Gastrocnemius medialis (tissue), 4 donors: ENCODE measurements around the gene PDZD7. TPM values are rescaled to one million over a fixed set of nuclear protein-coding genes. Genes with fewer than 3 reads are reported as not detected.

ENCODE experiments used
- ATAC-seq, 2 donors: fragments of 150-250 bp; one replicate each; pipeline ENCODE4 v1.9.1; 2016
- DNase-seq, 2 donors: peaks; one replicate each; pipeline ENCODE4 v3.0.0-alpha.2; 2019
- H3K27ac ChIP-seq, 4 donors: fragments of 200-600 bp; sonication (generic); 1 replicate in 1 of 4; 2 replicates in 3 of 4; pipeline ENCODE4 v1.5.1; 2016 to 2018; ENCODE audit warnings: mild to moderate bottlenecking in 2 of 4, moderate library complexity in 1 of 4
- H3K27me3 ChIP-seq, 3 donors: fragments of 200-600 bp; sonication (generic) in 2 of 3; 1 replicate in 1 of 3; 2 replicates in 2 of 3; pipeline versions ENCODE4 v1.5.1 to v1.6.0; 2016 to 2019; ENCODE audit warnings: mild to moderate bottlenecking in 1 of 3, moderate library complexity in 1 of 3
- H3K36me3 ChIP-seq, 2 donors: fragments of 200-600 bp; sonication (generic) in 1 of 2; one replicate each; pipeline ENCODE4 v1.5.1; 2017 to 2018
- H3K4me1 ChIP-seq, 2 donors: fragments of 200-600 bp; sonication (generic) in 1 of 2; one replicate each; pipeline ENCODE4 v1.5.1; 2016 to 2017; ENCODE audit warnings: mild to moderate bottlenecking in 2 of 2
- H3K4me3 ChIP-seq, 4 donors: fragments of 200-600 bp; sonication (generic) in 3 of 4; 1 replicate in 1 of 4; 2 replicates in 3 of 4; pipeline ENCODE4 v1.5.1; 2016 to 2019; ENCODE audit warnings: mild to moderate bottlenecking in 2 of 4
- H3K9me3 ChIP-seq, 3 donors: fragments of 200-600 bp; sonication (generic) in 2 of 3; 1 replicate in 1 of 3; 2 replicates in 2 of 3; pipeline ENCODE4 v1.5.1; 2016 to 2019
- POLR2A ChIP-seq, 2 donors: fragments of 450-650 bp; IDR thresholded peaks; one replicate each; pipeline ENCODE4 v1.6.1; 2017; ENCODE audit warnings: antibody characterized with exemption in 2 of 2, mild to moderate bottlenecking in 2 of 2, moderate library complexity in 2 of 2
- in situ Hi-C, 4 donors: fragments of 200-750 bp; cut with MboI; loops; one replicate each; pipeline versions ENCODE4 v1.15.0 to v1.8.0; 2017; ENCODE audit warnings: low sequenced_read_pairs in 4 of 4
- intact Hi-C: fragments of 100-400 bp; cut with DNase I; formaldehyde crosslinking; loops from one replicate; pipeline ENCODE4 v1.15.1; 2023; ENCODE audit warnings: low total_unique reads
- total RNA-seq, 4 donors: library from RNA; depleted of rRNA; stranded (reverse); fragments of >200 nt; gene quantifications; one replicate each; pipeline versions ENCODE4 v1.1.0 to v1.2.3, GENCODE V29; 2016
- TF ChIP-seq, protein P1 (sequence below), 5 experiments: fragments of 450-650 bp in 3 of 5; fragments of 200-600 bp in 2 of 5; sonication (generic) in 2 of 5; IDR thresholded peaks in 4 of 5; conservative IDR thresholded peaks in 1 of 5; 1 replicate in 4 of 5; 2 replicates in 1 of 5; pipeline ENCODE4 v1.5.1; 2016 to 2019; ENCODE audit warnings: antibody characterized with exemption in 5 of 5, mild to moderate bottlenecking in 3 of 5, moderate library complexity in 3 of 5

PDZD7 gene
- total RNA-seq, 4 donors from 2014 or later = 0.11 TPM; not detected in 3

DNA sequence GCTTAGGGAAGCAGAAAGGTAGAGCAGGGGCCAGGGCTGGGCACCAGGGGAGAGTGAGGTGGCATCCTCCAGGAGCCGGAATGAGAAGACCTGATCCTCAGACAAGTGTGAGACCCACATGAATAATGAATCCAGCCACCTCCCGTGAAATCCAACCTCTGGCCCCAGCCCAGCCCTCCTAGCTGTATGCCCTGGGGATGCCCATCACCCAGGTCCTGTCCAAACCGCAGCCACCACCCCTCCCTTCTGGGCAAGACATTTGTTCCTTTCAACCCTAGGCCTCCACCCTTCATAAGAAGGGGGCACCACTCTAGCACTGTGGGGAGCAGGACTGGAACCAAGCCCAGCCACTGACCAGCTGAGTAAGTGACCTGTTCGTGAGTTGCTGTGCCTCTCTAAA, 9.7 kb downstream of the PDZD7 start:
- intact Hi-C loops = no loop called here
- no peak for TF ChIP-seq POLR2A (IDR thresholded peaks at IDR 0.05)
- TF ChIP-seq, protein P1, sequence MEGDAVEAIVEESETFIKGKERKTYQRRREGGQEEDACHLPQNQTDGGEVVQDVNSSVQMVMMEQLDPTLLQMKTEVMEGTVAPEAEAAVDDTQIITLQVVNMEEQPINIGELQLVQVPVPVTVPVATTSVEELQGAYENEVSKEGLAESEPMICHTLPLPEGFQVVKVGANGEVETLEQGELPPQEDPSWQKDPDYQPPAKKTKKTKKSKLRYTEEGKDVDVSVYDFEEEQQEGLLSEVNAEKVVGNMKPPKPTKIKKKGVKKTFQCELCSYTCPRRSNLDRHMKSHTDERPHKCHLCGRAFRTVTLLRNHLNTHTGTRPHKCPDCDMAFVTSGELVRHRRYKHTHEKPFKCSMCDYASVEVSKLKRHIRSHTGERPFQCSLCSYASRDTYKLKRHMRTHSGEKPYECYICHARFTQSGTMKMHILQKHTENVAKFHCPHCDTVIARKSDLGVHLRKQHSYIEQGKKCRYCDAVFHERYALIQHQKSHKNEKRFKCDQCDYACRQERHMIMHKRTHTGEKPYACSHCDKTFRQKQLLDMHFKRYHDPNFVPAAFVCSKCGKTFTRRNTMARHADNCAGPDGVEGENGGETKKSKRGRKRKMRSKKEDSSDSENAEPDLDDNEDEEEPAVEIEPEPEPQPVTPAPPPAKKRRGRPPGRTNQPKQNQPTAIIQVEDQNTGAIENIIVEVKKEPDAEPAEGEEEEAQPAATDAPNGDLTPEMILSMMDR (IDR thresholded peaks at IDR 0.05 in 4 of 5, conservative IDR thresholded peaks at IDR 0.05 in 1 of 5) = no peak
- ATAC-seq (no peak), DNase-seq (no peak)
- in situ Hi-C loops = no loop called here
- Histone ChIP-seq H3K9me3 (no peaks in the 10 kb centered on the region), H3K27ac (no peak overlapping the region), H3K36me3 (no peaks in the 10 kb centered on the region), H3K4me3 (no peak overlapping the region), H3K4me1 (no peaks in the 10 kb centered on the region), H3K27me3 (no peaks in the 10 kb centered on the region)

- intact Hi-C loops (no loop called here), in situ Hi-C loops (no loop called here)
- H3K27me3 ChIP-seq = no peaks in the 10 kb centered on the region
- no peak overlapping the region for H3K4me3 ChIP-seq
- H3K36me3 ChIP-seq = no peaks in the 10 kb centered on the region
- ATAC-seq (no peak), DNase-seq (no peak)
- H3K4me1 ChIP-seq = no peaks in the 10 kb centered on the region
- TF ChIP-seq, protein P1 (IDR thresholded peaks at IDR 0.05 in 4 of 5, conservative IDR thresholded peaks at IDR 0.05 in 1 of 5) = no peak
- no peak for TF ChIP-seq POLR2A (IDR thresholded peaks at IDR 0.05)
- H3K27ac ChIP-seq = no peak overlapping the region
- no peaks in the 10 kb centered on the region for H3K9me3 ChIP-seq
These were observed 10.4 kb downstream of the PDZD7 start for GRCh38 chr10:101020427-101021075.

DNA sequence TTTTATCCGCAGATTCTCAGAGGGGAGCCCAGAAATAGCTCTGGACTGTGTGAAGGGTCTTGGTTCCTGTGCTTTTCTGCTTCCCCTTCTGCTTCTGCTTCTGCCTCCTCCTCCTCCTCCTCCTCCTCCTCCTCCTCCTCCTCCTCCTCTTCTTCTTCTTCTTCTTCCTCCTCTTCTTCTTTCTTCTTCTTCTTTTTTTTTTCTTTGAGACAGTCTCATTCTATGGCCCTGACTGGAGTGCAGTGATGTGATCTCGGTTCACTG, 11.6 kb downstream of the PDZD7 start:
- Histone ChIP-seq H3K4me1 (no peaks in the 10 kb centered on the region), H3K27me3 (no peaks in the 10 kb centered on the region), H3K36me3 (no peaks in the 10 kb centered on the region), H3K4me3 (no peak overlapping the region), H3K9me3 (no peaks in the 10 kb centered on the region), H3K27ac (no peak overlapping the region)
- no peak for TF ChIP-seq POLR2A (IDR thresholded peaks at IDR 0.05)
- TF ChIP-seq, protein P1 (IDR thresholded peaks at IDR 0.05 in 4 of 5, conservative IDR thresholded peaks at IDR 0.05 in 1 of 5) = no peak
- intact Hi-C loops = no loop called here
- ATAC-seq (no peak), DNase-seq (no peak)
- in situ Hi-C loops = no loop called here

DNA sequence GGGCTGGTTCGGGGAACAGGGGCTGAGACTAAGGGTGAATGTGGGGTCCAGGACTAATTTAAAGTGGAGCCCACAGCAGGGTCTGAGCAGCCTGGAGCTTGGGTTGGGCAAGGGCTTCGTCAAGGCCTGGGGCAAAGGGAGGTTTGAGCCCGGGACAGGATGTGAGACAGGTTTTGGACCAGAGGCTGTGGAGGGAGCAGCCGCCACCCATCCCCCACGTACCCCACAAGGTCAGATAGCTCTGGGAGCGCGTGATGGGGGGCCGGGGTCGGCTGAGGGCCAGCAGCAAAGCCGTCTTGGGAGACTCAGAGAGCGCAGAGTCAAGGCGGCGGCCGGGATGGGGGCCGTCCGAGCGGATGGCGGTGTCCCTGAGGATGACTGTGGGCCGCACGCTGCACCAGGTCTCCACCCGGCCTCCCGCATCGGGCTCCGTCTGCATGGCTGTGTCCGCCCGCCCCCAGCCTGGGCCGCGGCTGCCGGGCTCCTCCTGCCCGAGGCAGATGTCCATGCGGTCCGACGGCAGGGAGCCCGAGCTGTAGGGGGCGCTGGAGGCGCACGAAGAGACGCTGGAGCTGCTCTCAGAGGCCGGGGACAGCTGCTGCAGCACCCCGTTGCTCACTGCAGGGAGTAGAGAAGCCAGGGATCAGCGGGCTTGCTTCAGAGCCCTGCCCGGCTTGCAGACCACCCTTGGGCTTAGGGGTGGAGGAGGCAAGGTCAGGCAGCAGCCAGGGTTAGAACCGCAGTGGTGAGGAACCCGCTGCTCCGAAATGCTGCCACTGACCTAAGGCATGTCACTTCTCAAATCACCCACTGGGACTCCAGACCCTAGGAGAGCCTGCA, 12.1 kb downstream of the PDZD7 start:
- no peak for ATAC-seq
- Histone ChIP-seq H3K9me3 (no peaks in the 10 kb centered on the region), H3K36me3 (no peaks in the 10 kb centered on the region), H3K27me3 (no peaks in the 10 kb centered on the region), H3K4me3 (no peak overlapping the region), H3K27ac (peak overlapping the region in 3 of 4 donors; percentile 4 to 55 (median 39)), H3K4me1 (no peaks in the 10 kb centered on the region)
- intact Hi-C loops = no loop called here
- TF ChIP-seq POLR2A (IDR thresholded peaks at IDR 0.05) = no peak
- TF ChIP-seq, protein P1 (IDR thresholded peaks at IDR 0.05 in 4 of 5, conservative IDR thresholded peaks at IDR 0.05 in 1 of 5) = peak; percentile 18 to 66 (median 55)
- DNase-seq = peak in 1 of 2 donors; percentile 56
- in situ Hi-C loops = no loop called here
